HepG2 (cell line): ENCODE data around the gene IGF2BP1. TPM values are rescaled to one million over a fixed set of nuclear protein-coding genes. Genes with fewer than 3 reads are reported as not detected.
A peak's percentile ranks its signal among the peaks of the same experiment; 100 is the strongest.

Experiments used
- GPN1 ChIP-seq: sonication (generic); formaldehyde crosslinking; IDR thresholded peaks from 2 replicates; pipeline ENCODE4 v1.5.1; 2020; ENCODE audit warnings: missing genetic modification reagents, borderline replicate concordance
- KLF16 ChIP-seq, 2 experiments: sonication (generic) in 1 of 2; formaldehyde crosslinking in 1 of 2; IDR thresholded peaks; 2 replicates each; pipeline versions ENCODE4 v1.6.1 to v1.8.0; 2016 to 2023; ENCODE audit warnings: missing genetic modification reagents in 2 of 2, missing compliant biosample characterization in 1 of 2
- LCORL ChIP-seq, 2 experiments: fragments of 450-650 bp in 1 of 2; sonication (generic) in 1 of 2; formaldehyde crosslinking in 1 of 2; IDR thresholded peaks; 2 replicates each; pipeline versions ENCODE4 v1.5.0 to v1.6.1; 2017 to 2020; ENCODE audit warnings: antibody characterized with exemption in 1 of 2, missing genetic modification reagents in 1 of 2
- MAFG ChIP-seq: sonication (generic); formaldehyde crosslinking; IDR thresholded peaks from 2 replicates; pipeline ENCODE4 v1.5.1; 2020; ENCODE audit warnings: mild to moderate bottlenecking, missing genetic modification reagents
- NCOR1 ChIP-seq: fragments of 200-600 bp; sonication (generic); IDR thresholded peaks from 2 replicates; pipeline ENCODE4 v1.7.0; 2017; ENCODE audit warnings: antibody characterized with exemption, low read length, borderline replicate concordance
- NR3C1 ChIP-seq: sonication (generic); formaldehyde crosslinking; IDR thresholded peaks from 2 replicates; pipeline ENCODE4 v1.4.0; 2020; ENCODE audit warnings: missing genetic modification reagents
- POGZ ChIP-seq: sonication (generic); formaldehyde crosslinking; IDR thresholded peaks from 2 replicates; pipeline ENCODE4 v1.4.0; 2020; ENCODE audit warnings: mild to moderate bottlenecking, missing genetic modification reagents
- RFX5 ChIP-seq: IDR thresholded peaks from 2 replicates; pipeline ENCODE4 v1.6.1; 2011; ENCODE audit warnings: low read depth, low read length, improper control_type of control experiment
- RNF2 ChIP-seq: fragments of 450-650 bp; conservative IDR thresholded peaks from 2 replicates; pipeline ENCODE4 v1.6.1; 2016; ENCODE audit warnings: low read depth
- SCMH1 ChIP-seq: sonication (generic); formaldehyde crosslinking; IDR thresholded peaks from 2 replicates; pipeline ENCODE4 v1.9.0; 2021; ENCODE audit warnings: missing genetic modification reagents, mild to moderate bottlenecking, borderline replicate concordance
- SNAI1 ChIP-seq: sonication (generic); formaldehyde crosslinking; IDR thresholded peaks from 2 replicates; pipeline ENCODE4 v1.5.0; 2020; ENCODE audit warnings: mild to moderate bottlenecking, missing genetic modification reagents, borderline replicate concordance
- ZNF180 ChIP-seq: sonication (generic); formaldehyde crosslinking; IDR thresholded peaks from 2 replicates; pipeline ENCODE4 v1.4.0; 2020; ENCODE audit warnings: low read depth, missing genetic modification reagents, borderline replicate concordance
- ZNF280D ChIP-seq: sonication (generic); formaldehyde crosslinking; IDR thresholded peaks from 2 replicates; pipeline ENCODE4 v1.5.1; 2020; ENCODE audit warnings: mild to moderate bottlenecking, missing genetic modification reagents
- ZNF747 ChIP-seq: sonication (generic); formaldehyde crosslinking; IDR thresholded peaks from 2 replicates; pipeline ENCODE4 v1.8.1; 2023; ENCODE audit warnings: missing genetic modification reagents, mild to moderate bottlenecking, borderline replicate concordance
- ZNF766 ChIP-seq: sonication (generic); formaldehyde crosslinking; IDR thresholded peaks from 2 replicates; pipeline ENCODE4 v1.5.0; 2020; ENCODE audit warnings: missing genetic modification reagents, borderline replicate concordance
- polyA plus RNA-seq, 8 experiments: library from polyadenylated mRNA; depleted of rRNA in 3 of 8; stranded (reverse) in 7 of 8; unstranded in 1 of 8; fragments of >200 nt; fragmentation: Illumina TruSeq in 4 of 8; extraction: Trizol in 4 of 8; gene quantifications; 2 replicates each; pipeline versions ENCODE4 v1.2.1 to v1.2.3, GENCODE V29; 2011 to 2016; ENCODE audit warnings: low read depth in 4 of 8, missing spikeins in 1 of 8, mixed read lengths in 1 of 8; ENCODE audit not compliant: insufficient read depth in 1 of 8
- total RNA-seq, 5 experiments: library from RNA; depleted of rRNA; stranded (reverse); fragments of >200 nt; fragmentation: Illumina TruSeq; extraction: Trizol; gene quantifications; 2 replicates each; pipeline ENCODE4 v1.2.3, GENCODE V29; 2016; ENCODE audit warnings: low read depth in 1 of 5
- TF ChIP-seq, protein P1 (sequence below): sonication (generic); formaldehyde crosslinking; IDR thresholded peaks from 2 replicates; pipeline ENCODE4 v1.8.1; 2023; ENCODE audit warnings: mild to moderate bottlenecking, missing genetic modification reagents
- TF ChIP-seq, protein P2 (sequence below): sonication (generic); formaldehyde crosslinking; IDR thresholded peaks from 2 replicates; pipeline ENCODE4 v1.5.0; 2020; ENCODE audit warnings: missing genetic modification reagents
- TF ChIP-seq, protein P3 (sequence below): sonication (generic); formaldehyde crosslinking; IDR thresholded peaks from 2 replicates; pipeline ENCODE4 v1.4.0; 2020; ENCODE audit warnings: mild to moderate bottlenecking, missing genetic modification reagents, borderline replicate concordance

IGF2BP1 gene
- total and polyA plus RNA-seq, 2 of the 13 experiments (the other 11 are each of a cell fraction or from before 2014, with no cell fraction given): 29.7 to 75.1 TPM

DNA sequence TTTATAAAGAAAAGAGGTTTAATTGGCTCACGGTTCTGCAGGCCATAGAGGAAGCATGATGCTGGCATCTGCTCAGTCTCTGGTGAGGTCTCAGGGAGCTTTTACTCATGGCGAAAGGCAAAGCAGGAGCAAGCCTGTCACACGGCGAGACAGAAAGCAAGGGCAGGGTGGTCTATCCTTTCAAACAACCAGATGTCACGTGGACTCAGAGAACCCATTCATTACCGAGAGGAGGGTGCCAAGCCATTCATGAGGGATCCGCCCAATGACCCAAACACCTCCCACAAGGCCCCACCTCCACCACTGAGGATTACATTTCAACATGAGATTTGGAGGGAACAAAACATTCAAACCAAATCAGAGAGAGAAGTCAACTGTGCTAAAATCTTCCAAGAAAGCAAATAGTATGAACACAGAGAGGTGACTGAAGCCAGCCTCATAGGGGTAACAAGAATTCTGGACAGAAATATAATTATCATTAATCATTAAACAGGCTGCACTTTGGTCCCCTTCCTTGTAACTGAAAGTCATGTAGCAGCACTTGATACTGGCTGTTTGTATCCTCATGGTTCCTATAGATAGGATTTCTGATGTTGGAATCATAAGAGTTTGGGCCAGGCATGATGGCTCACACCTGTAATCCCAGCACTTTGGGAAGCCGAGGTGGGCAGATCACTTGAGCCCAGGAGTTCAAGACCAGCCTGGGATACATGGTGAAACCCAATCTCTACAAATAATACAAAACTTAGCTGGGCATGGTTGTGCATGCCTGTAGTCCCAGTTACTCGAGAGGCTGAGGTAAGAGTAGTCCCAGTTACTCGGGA lies 82.9 kb downstream of the IGF2BP1 start (continued):
- TF ChIP-seq ZNF180: no peak
- TF ChIP-seq, protein P1, sequence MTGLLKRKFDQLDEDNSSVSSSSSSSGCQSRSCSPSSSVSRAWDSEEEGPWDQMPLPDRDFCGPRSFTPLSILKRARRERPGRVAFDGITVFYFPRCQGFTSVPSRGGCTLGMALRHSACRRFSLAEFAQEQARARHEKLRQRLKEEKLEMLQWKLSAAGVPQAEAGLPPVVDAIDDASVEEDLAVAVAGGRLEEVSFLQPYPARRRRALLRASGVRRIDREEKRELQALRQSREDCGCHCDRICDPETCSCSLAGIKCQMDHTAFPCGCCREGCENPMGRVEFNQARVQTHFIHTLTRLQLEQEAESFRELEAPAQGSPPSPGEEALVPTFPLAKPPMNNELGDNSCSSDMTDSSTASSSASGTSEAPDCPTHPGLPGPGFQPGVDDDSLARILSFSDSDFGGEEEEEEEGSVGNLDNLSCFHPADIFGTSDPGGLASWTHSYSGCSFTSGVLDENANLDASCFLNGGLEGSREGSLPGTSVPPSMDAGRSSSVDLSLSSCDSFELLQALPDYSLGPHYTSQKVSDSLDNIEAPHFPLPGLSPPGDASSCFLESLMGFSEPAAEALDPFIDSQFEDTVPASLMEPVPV (CRISPR knock-in tag): no peak
- TF ChIP-seq LCORL (IDR thresholded peaks at IDR 0.05): no peak
- 0 out of 2 replicates have a peak, but pooled peaks have one; percentile 36 for TF ChIP-seq LCORL (CRISPR knock-in tag; IDR thresholded peaks at IDR 0.05)
- TF ChIP-seq ZNF747: no peak
- TF ChIP-seq GPN1 (CRISPR knock-in tag): no peak
- TF ChIP-seq SNAI1 (CRISPR knock-in tag): no peak
- no peak for TF ChIP-seq KLF16 (CRISPR knock-in tag; IDR thresholded peaks at IDR 0.05)
- TF ChIP-seq, protein P2, sequence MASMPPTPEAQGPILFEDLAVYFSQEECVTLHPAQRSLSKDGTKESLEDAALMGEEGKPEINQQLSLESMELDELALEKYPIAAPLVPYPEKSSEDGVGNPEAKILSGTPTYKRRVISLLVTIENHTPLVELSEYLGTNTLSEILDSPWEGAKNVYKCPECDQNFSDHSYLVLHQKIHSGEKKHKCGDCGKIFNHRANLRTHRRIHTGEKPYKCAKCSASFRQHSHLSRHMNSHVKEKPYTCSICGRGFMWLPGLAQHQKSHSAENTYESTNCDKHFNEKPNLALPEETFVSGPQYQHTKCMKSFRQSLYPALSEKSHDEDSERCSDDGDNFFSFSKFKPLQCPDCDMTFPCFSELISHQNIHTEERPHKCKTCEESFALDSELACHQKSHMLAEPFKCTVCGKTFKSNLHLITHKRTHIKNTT: no peak
- TF ChIP-seq SCMH1 (CRISPR knock-in tag): no peak
- TF ChIP-seq, protein P3, sequence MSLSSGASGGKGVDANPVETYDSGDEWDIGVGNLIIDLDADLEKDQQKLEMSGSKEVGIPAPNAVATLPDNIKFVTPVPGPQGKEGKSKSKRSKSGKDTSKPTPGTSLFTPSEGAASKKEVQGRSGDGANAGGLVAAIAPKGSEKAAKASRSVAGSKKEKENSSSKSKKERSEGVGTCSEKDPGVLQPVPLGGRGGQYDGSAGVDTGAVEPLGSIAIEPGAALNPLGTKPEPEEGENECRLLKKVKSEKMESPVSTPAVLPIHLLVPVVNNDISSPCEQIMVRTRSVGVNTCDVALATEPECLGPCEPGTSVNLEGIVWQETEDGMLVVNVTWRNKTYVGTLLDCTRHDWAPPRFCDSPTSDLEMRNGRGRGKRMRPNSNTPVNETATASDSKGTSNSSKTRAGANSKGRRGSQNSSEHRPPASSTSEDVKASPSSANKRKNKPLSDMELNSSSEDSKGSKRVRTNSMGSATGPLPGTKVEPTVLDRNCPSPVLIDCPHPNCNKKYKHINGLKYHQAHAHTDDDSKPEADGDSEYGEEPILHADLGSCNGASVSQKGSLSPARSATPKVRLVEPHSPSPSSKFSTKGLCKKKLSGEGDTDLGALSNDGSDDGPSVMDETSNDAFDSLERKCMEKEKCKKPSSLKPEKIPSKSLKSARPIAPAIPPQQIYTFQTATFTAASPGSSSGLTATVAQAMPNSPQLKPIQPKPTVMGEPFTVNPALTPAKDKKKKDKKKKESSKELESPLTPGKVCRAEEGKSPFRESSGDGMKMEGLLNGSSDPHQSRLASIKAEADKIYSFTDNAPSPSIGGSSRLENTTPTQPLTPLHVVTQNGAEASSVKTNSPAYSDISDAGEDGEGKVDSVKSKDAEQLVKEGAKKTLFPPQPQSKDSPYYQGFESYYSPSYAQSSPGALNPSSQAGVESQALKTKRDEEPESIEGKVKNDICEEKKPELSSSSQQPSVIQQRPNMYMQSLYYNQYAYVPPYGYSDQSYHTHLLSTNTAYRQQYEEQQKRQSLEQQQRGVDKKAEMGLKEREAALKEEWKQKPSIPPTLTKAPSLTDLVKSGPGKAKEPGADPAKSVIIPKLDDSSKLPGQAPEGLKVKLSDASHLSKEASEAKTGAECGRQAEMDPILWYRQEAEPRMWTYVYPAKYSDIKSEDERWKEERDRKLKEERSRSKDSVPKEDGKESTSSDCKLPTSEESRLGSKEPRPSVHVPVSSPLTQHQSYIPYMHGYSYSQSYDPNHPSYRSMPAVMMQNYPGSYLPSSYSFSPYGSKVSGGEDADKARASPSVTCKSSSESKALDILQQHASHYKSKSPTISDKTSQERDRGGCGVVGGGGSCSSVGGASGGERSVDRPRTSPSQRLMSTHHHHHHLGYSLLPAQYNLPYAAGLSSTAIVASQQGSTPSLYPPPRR: no peak
- no peak for TF ChIP-seq ZNF280D
- no peak for TF ChIP-seq RNF2
- no peak; the same call in none of the 2 replicates for TF ChIP-seq POGZ (CRISPR knock-in tag)
- no peak; the same call in 1 of the 2 replicates for TF ChIP-seq ZNF766 (CRISPR knock-in tag)
- TF ChIP-seq MAFG (CRISPR knock-in tag): no peak
- TF ChIP-seq NCOR1: peak; percentile 72; the same call in 1 of the 2 replicates
- no peak for TF ChIP-seq RFX5
- no peak for TF ChIP-seq NR3C1 (CRISPR knock-in tag)
